Nephron (organoid): Measurements from ENCODE around the gene VWA8.

Experiments used
- H3K27ac Mint-ChIP-seq, 3 experiments: 2 replicates each; pipeline ENCODE4 v1.8.0; 2020; ENCODE audit warnings: mixed read lengths in 3 of 3, mild to moderate bottlenecking in 2 of 3, moderate library complexity in 1 of 3
- H3K27me3 Mint-ChIP-seq: 2 replicates; pipeline ENCODE4 v1.8.0; 2021; ENCODE audit warnings: low read depth, mild to moderate bottlenecking, moderate library complexity, mixed read lengths
- H3K36me3 Mint-ChIP-seq: 2 replicates; pipeline ENCODE4 v1.8.0; 2020; ENCODE audit warnings: low read depth, mixed read lengths
- H3K4me1 Mint-ChIP-seq: 2 replicates; pipeline ENCODE4 v1.8.0; 2020; ENCODE audit warnings: mixed read lengths
- H3K4me3 Mint-ChIP-seq, 3 experiments: 2 replicates each; pipeline ENCODE4 v1.8.0; 2020; ENCODE audit warnings: mild to moderate bottlenecking in 3 of 3, mixed read lengths in 3 of 3, moderate library complexity in 2 of 3
- H3K9me3 Mint-ChIP-seq: 2 replicates; pipeline ENCODE4 v1.8.0; 2020; ENCODE audit warnings: mixed read lengths
- TF ChIP-seq, protein P1 (sequence below), 3 experiments: fragments of 200-600 bp; sonication (generic); IDR thresholded peaks; one replicate each; pipeline ENCODE4 v1.5.0; 2021; ENCODE audit warnings: antibody characterized with exemption in 3 of 3; ENCODE audit not compliant: unreplicated experiment in 3 of 3

Gene VWA8

DNA sequence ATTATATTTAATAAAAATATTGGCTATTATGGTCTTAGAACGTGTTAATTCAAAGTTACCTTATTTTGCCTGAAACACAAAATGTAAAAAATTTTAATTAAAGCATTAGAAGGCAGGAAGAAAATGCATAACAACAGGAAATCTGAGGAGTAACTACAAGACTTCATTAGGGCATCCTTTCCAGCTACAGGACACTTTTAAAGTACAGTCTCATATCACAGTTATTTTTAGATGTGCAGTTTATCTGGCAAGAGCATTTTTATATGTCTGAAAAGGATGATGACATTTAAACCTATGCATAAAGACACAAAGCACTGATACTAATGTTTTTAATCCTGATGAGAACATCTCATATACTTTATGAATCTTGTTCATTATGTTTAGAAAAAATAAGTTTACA lies 247.5 kb downstream of the VWA8 start:
- Mint-ChIP-seq H3K27me3 (no peaks in the 10 kb centered on the region), H3K27ac (no peak overlapping the region), H3K4me3 (no peak overlapping the region), H3K36me3 (peaks cover 6% of the 10 kb centered on the region), H3K4me1 (peaks cover 30% of the 10 kb centered on the region), H3K9me3 (no peaks in the 10 kb centered on the region)
- TF ChIP-seq, protein P1, sequence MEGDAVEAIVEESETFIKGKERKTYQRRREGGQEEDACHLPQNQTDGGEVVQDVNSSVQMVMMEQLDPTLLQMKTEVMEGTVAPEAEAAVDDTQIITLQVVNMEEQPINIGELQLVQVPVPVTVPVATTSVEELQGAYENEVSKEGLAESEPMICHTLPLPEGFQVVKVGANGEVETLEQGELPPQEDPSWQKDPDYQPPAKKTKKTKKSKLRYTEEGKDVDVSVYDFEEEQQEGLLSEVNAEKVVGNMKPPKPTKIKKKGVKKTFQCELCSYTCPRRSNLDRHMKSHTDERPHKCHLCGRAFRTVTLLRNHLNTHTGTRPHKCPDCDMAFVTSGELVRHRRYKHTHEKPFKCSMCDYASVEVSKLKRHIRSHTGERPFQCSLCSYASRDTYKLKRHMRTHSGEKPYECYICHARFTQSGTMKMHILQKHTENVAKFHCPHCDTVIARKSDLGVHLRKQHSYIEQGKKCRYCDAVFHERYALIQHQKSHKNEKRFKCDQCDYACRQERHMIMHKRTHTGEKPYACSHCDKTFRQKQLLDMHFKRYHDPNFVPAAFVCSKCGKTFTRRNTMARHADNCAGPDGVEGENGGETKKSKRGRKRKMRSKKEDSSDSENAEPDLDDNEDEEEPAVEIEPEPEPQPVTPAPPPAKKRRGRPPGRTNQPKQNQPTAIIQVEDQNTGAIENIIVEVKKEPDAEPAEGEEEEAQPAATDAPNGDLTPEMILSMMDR (IDR thresholded peaks at IDR 0.05; ENCODE audit: unreplicated experiment in 3 of 3), result no peak

DNA sequence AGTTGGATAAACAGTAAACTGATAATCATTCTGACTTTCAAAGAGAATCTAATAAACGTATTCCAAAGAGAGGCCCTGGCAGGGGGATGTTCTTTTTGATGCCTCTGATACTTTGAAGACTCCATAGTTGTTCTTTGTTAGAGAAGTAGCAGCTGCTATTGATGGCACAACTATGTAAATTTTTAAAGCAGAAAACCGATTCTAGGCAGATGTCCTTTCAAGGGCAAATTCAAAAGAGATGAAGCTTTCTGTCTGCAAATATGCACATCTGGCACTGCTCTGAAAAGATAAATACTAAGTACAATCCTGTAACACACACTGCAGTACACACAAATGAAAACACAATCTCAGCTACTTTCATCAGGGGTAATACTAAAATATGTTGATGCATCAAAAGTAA lies 250.1 kb downstream of the VWA8 start:
- H3K4me1 Mint-ChIP-seq, result peaks cover 52% of the 10 kb centered on the region
- peak overlapping the region; percentile 36 to 78 (median 41) for H3K27ac Mint-ChIP-seq
- no peaks in the 10 kb centered on the region for H3K27me3 Mint-ChIP-seq
- TF ChIP-seq, protein P1 (IDR thresholded peaks at IDR 0.05; ENCODE audit: unreplicated experiment in 3 of 3), result no peak
- no peak overlapping the region for H3K4me3 Mint-ChIP-seq
- no peaks in the 10 kb centered on the region for H3K9me3 Mint-ChIP-seq
- peaks cover 4% of the 10 kb centered on the region for H3K36me3 Mint-ChIP-seq

GRCh38 chr13:41709511-41709910 lies 251.4 kb downstream of the VWA8 start:
- Mint-ChIP-seq H3K4me1 (peaks cover 59% of the 10 kb centered on the region), H3K36me3 (peaks cover 4% of the 10 kb centered on the region), H3K27ac (peak overlapping the region in 1 of 3 experiments; percentile 78), H3K4me3 (no peak overlapping the region), H3K27me3 (no peaks in the 10 kb centered on the region), H3K9me3 (no peaks in the 10 kb centered on the region)
- TF ChIP-seq, protein P1 (IDR thresholded peaks at IDR 0.05; ENCODE audit: unreplicated experiment in 3 of 3), result no peak

- Mint-ChIP-seq H3K9me3 (no peaks in the 10 kb centered on the region), H3K4me1 (peaks cover 59% of the 10 kb centered on the region), H3K36me3 (peaks cover 4% of the 10 kb centered on the region), H3K27ac (peak overlapping the region; percentile 20 to 78 (median 78)), H3K4me3 (no peak overlapping the region), H3K27me3 (no peaks in the 10 kb centered on the region)
- TF ChIP-seq, protein P1 (IDR thresholded peaks at IDR 0.05; ENCODE audit: unreplicated experiment in 3 of 3), result no peak
These were observed 252.2 kb downstream of the VWA8 start for GRCh38 chr13:41708713-41709112.

GRCh38 chr13:41707194-41707821 lies 253.6 kb downstream of the VWA8 start:
- Mint-ChIP-seq H3K4me3 (no peak overlapping the region), H3K27ac (peak overlapping the region; percentile 19 to 70 (median 68)), H3K9me3 (no peaks in the 10 kb centered on the region), H3K36me3 (peaks cover 4% of the 10 kb centered on the region), H3K27me3 (no peaks in the 10 kb centered on the region), H3K4me1 (peaks cover 61% of the 10 kb centered on the region)
- TF ChIP-seq, protein P1 (IDR thresholded peaks at IDR 0.05; ENCODE audit: unreplicated experiment in 3 of 3), result no peak

GRCh38 chr13:41706152-41706551 lies 254.8 kb downstream of the VWA8 start:
- TF ChIP-seq, protein P1 (IDR thresholded peaks at IDR 0.05; ENCODE audit: unreplicated experiment in 3 of 3), result no peak
- Mint-ChIP-seq H3K9me3 (no peaks in the 10 kb centered on the region), H3K27ac (peak overlapping the region; percentile 33 to 70 (median 68)), H3K4me3 (no peak overlapping the region), H3K36me3 (peaks cover 4% of the 10 kb centered on the region), H3K4me1 (peaks cover 62% of the 10 kb centered on the region), H3K27me3 (no peaks in the 10 kb centered on the region)
